Osteocyte (in vitro differentiated cells): ENCODE data around the gene ABLIM2. TPM values are rescaled to one million over a fixed set of nuclear protein-coding genes. Genes with fewer than 3 reads are reported as not detected.

Source experiments
- DNase-seq: peaks from one replicate; pipeline ENCODE4 v3.0.0; 2021; ENCODE audit warnings: mixed read lengths; ENCODE audit not compliant: unreplicated experiment; ENCODE audit errors: extremely low spot score
- H3K27ac Mint-ChIP-seq: one replicate; pipeline ENCODE4 v1.8.0; 2021; ENCODE audit warnings: mild to moderate bottlenecking, mixed read lengths; ENCODE audit not compliant: unreplicated experiment
- H3K27me3 Mint-ChIP-seq: one replicate; pipeline ENCODE4 v1.8.0; 2021; ENCODE audit warnings: mixed read lengths; ENCODE audit not compliant: unreplicated experiment
- H3K36me3 Mint-ChIP-seq: one replicate; pipeline ENCODE4 v1.8.0; 2021; ENCODE audit warnings: mixed read lengths; ENCODE audit not compliant: unreplicated experiment
- H3K4me1 Mint-ChIP-seq: one replicate; pipeline ENCODE4 v1.8.0; 2021; ENCODE audit warnings: mixed read lengths; ENCODE audit not compliant: unreplicated experiment
- H3K4me3 Mint-ChIP-seq: one replicate; pipeline ENCODE4 v1.8.0; 2021; ENCODE audit warnings: mild to moderate bottlenecking, moderate library complexity, mixed read lengths; ENCODE audit not compliant: unreplicated experiment
- H3K9me3 Mint-ChIP-seq: one replicate; pipeline ENCODE4 v1.8.0; 2021; ENCODE audit warnings: mixed read lengths; ENCODE audit not compliant: unreplicated experiment
- CTCF ChIP-seq: fragments of 200-600 bp; sonication (generic); IDR thresholded peaks from 2 replicates; pipeline ENCODE4 v1.5.0; 2021; ENCODE audit warnings: antibody characterized with exemption, mild to moderate bottlenecking, moderate library complexity
- total RNA-seq: library from RNA; stranded (reverse); gene quantifications from 2 replicates; pipeline ENCODE4 v1.2.1, GENCODE V29; 2021

Gene ABLIM2
- total RNA-seq, 1 donor from 2014 or later, result 0.24 TPM

- Mint-ChIP-seq H3K36me3 (no peaks in the 10 kb centered on the region), H3K27ac (no peak overlapping the region), H3K9me3 (no peaks in the 10 kb centered on the region), H3K4me3 (no peak overlapping the region), H3K27me3 (peaks cover 14% of the 10 kb centered on the region), H3K4me1 (no peaks in the 10 kb centered on the region)
- DNase-seq, result no peak
- TF ChIP-seq CTCF, result no peak
These were observed 86.2 kb downstream of the ABLIM2 start for GRCh38 chr4:8072235-8072968.

GRCh38 chr4:8071766-8072165 is 86.8 kb downstream of the ABLIM2 start:
- DNase-seq, result no peak
- Mint-ChIP-seq H3K27me3 (peaks cover 14% of the 10 kb centered on the region), H3K4me1 (no peaks in the 10 kb centered on the region), H3K36me3 (no peaks in the 10 kb centered on the region), H3K4me3 (no peak overlapping the region), H3K9me3 (no peaks in the 10 kb centered on the region), H3K27ac (no peak overlapping the region)
- TF ChIP-seq CTCF, result no peak

DNA sequence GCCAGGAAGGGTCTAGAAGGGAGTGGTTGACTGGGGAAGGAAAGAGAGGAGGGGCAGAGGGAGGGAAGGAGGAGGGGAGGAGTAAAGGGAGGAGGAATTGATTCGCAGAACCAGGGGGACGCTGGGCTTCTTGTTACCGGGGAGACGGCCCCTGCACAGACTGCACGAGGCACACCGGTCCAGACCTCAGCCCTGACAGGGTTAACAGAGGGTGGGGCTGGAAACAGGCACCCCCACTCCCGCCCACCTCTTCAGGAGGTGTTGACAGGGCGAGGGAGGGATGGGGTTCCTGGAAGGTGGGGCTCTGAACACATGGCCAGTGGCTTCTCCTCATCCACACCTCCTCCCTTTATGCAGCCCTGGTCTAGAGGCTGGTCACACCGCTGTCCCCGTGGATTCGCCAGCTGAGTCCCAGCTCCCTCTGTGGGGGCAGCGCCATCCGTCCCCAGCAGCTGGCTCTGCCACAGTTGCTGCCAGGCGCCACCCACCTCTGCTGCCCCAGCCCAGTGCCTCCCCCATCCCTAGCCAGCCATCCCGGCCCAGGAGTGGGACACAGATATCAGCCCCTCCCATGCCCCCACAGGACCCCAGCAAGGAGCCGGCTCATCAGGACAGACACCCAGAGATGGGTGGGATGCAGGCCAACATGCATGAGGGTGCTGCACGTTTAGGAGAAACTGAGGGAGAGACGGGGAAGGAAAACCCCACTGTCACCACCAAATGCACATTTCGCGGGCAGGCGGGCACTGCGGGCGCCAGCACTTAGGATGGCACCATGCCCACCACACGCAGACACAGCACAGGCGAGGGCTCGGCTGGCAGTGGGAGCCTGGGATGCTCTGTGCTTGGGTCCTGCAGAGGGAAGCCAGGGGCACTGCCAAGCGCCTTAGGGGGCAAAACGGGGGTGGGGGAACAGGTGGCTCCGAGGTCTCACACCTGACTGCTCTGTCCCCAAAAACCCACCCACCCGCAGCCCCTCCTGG is 87.6 kb downstream of the ABLIM2 start:
- Mint-ChIP-seq H3K9me3 (no peaks in the 10 kb centered on the region), H3K36me3 (no peaks in the 10 kb centered on the region), H3K27me3 (peaks cover 17% of the 10 kb centered on the region), H3K4me3 (no peak overlapping the region), H3K27ac (no peak overlapping the region), H3K4me1 (no peaks in the 10 kb centered on the region)
- no peak for DNase-seq
- TF ChIP-seq CTCF, result no peak

- Mint-ChIP-seq H3K27ac (no peak overlapping the region), H3K4me1 (no peaks in the 10 kb centered on the region), H3K4me3 (no peak overlapping the region), H3K9me3 (no peaks in the 10 kb centered on the region), H3K27me3 (peaks cover 22% of the 10 kb centered on the region), H3K36me3 (no peaks in the 10 kb centered on the region)
- no peak for DNase-seq
- TF ChIP-seq CTCF, result no peak
These were observed 89.4 kb downstream of the ABLIM2 start for GRCh38 chr4:8069102-8069752.
